Measurements from ENCODE around the gene MORC3.

MORC3 gene

DNA sequence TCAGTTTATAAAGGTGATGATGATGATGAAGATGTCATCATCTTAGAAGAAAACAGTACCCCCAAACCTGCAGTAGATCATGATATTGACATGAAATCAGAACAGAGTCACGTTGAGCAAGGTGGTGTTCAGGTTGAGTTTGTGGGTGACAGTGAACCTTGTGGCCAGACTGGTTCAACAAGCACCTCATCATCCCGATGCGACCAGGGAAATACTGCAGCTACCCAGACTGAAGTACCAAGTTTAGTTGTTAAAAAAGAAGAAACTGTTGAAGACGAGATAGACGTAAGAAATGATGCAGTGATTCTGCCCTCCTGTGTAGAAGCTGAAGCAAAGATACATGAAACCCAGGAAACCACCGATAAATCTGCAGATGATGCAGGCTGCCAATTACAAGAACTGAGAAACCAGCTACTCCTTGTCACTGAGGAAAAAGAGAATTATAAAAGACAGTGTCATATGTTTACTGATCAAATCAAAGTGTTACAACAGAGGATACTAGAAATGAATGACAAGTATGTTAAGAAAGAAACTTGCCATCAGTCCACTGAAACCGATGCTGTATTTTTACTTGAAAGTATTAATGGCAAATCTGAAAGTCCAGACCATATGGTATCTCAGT is 49.2 kb downstream of the MORC3 start:
- TF ChIP-seq CTCF (conservative IDR thresholded peaks at IDR 0.05; ENCODE audit: low read depth, low read length), result no peak
- Histone ChIP-seq H2AFZ (ENCODE audit: low read depth) (no peak overlapping the region), H3K27ac (no peak overlapping the region), H3K36me3 (ENCODE audit: insufficient read depth) (no peaks in the 10 kb centered on the region; the same call in 1 of the 2 replicates), H3K4me2 (no peak overlapping the region), H3K4me3 (IDR thresholded peaks at IDR 0.05; ENCODE audit: insufficient read depth, low read depth, low read length) (no peak overlapping the region), H3K27me3 (ENCODE audit: insufficient read depth, low read depth) (no peaks in the 10 kb centered on the region), H3K9ac (no peak overlapping the region), H3K4me1 (ENCODE audit: low read depth, poor library complexity, severe bottlenecking) (no peaks in the 10 kb centered on the region), H3K79me2 (ENCODE audit: insufficient read depth, low read depth) (no peaks in the 10 kb centered on the region), H4K20me1 (ENCODE audit: insufficient read depth) (no peaks in the 10 kb centered on the region)

GRCh38 chr21:36375994-36376393 is 56.0 kb downstream of the MORC3 start:
- no peaks in the 10 kb centered on the region for H3K36me3 ChIP-seq (ENCODE audit: insufficient read depth)
- H4K20me1 ChIP-seq (ENCODE audit: insufficient read depth), result no peaks in the 10 kb centered on the region
- H3K4me1 ChIP-seq (ENCODE audit: low read depth, poor library complexity, severe bottlenecking), result no peaks in the 10 kb centered on the region
- no peak overlapping the region for H2AFZ ChIP-seq (ENCODE audit: low read depth)
- no peak overlapping the region for H3K27ac ChIP-seq
- H3K4me2 ChIP-seq, result no peak overlapping the region
- no peak overlapping the region for H3K9ac ChIP-seq
- no peak for TF ChIP-seq CTCF (conservative IDR thresholded peaks at IDR 0.05; ENCODE audit: low read depth, low read length)
- H3K4me3 ChIP-seq (IDR thresholded peaks at IDR 0.05; ENCODE audit: insufficient read depth, low read depth, low read length), result no peak overlapping the region
- no peaks in the 10 kb centered on the region for H3K27me3 ChIP-seq (ENCODE audit: insufficient read depth, low read depth)
- H3K79me2 ChIP-seq (ENCODE audit: insufficient read depth, low read depth), result no peaks in the 10 kb centered on the region

- H4K20me1 ChIP-seq (ENCODE audit: insufficient read depth), result no peaks in the 10 kb centered on the region
- no peak overlapping the region for H3K4me3 ChIP-seq (IDR thresholded peaks at IDR 0.05; ENCODE audit: insufficient read depth, low read depth, low read length)
- no peak overlapping the region for H3K4me2 ChIP-seq
- H3K9ac ChIP-seq, result no peak overlapping the region
- H3K27ac ChIP-seq, result no peak overlapping the region
- no peaks in the 10 kb centered on the region for H3K79me2 ChIP-seq (ENCODE audit: insufficient read depth, low read depth)
- no peaks in the 10 kb centered on the region for H3K27me3 ChIP-seq (ENCODE audit: insufficient read depth, low read depth)
- H3K4me1 ChIP-seq (ENCODE audit: low read depth, poor library complexity, severe bottlenecking), result peaks cover 2% of the 10 kb centered on the region
- H2AFZ ChIP-seq (ENCODE audit: low read depth), result no peak overlapping the region
- no peaks in the 10 kb centered on the region for H3K36me3 ChIP-seq (ENCODE audit: insufficient read depth)
- TF ChIP-seq CTCF (conservative IDR thresholded peaks at IDR 0.05; ENCODE audit: low read depth, low read length), result no peak
These were observed 57.4 kb downstream of the MORC3 start for GRCh38 chr21:36377391-36377842.

DNA sequence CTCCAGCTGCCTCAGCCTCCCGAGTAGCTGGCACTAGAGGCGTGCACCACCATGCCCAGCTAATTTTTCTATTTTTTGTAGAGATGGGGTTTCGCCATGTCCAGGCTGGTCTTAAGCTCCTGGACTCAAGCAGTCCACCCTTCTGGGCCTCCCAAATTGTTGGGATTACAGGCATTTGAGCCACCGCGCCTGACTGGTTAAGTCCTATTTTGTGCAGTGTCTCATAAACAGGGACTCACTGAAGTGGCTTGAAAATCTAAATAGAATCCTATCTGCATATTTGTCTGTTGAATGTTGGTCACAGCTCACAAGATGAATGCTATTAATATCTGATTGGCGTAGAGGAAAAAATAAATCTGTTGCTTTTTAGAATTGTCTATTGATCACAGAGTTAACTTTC is 59.3 kb downstream of the MORC3 start:
- Histone ChIP-seq H3K9ac (no peak overlapping the region), H3K4me3 (IDR thresholded peaks at IDR 0.05; ENCODE audit: insufficient read depth, low read depth, low read length) (no peak overlapping the region), H2AFZ (ENCODE audit: low read depth) (no peak overlapping the region), H4K20me1 (ENCODE audit: insufficient read depth) (no peaks in the 10 kb centered on the region), H3K4me2 (no peak overlapping the region), H3K27ac (no peak overlapping the region), H3K79me2 (ENCODE audit: insufficient read depth, low read depth) (no peaks in the 10 kb centered on the region), H3K4me1 (ENCODE audit: low read depth, poor library complexity, severe bottlenecking) (peaks cover 9% of the 10 kb centered on the region), H3K36me3 (ENCODE audit: insufficient read depth) (no peaks in the 10 kb centered on the region), H3K27me3 (ENCODE audit: insufficient read depth, low read depth) (no peaks in the 10 kb centered on the region)
- no peak for TF ChIP-seq CTCF (conservative IDR thresholded peaks at IDR 0.05; ENCODE audit: low read depth, low read length)
